GM12878 (cell line): ENCODE measurements around the gene MTIF2. TPM values are rescaled to one million over a fixed set of nuclear protein-coding genes. Genes with fewer than 3 reads are reported as not detected.

ENCODE experiments used
- BHLHE40 ChIP-seq, 2 experiments: fragments of 450-650 bp in 1 of 2; IDR thresholded peaks; 2 replicates each; pipeline ENCODE4 v1.6.1; 2011 to 2017; ENCODE audit warnings: low read depth in 2 of 2, borderline replicate concordance in 1 of 2, improper control_type of control experiment in 1 of 2, low read length in 1 of 2, mild to moderate bottlenecking in 1 of 2
- CEBPB ChIP-seq, 2 experiments: fragments of 150-350 bp in 1 of 2; IDR thresholded peaks; 2 replicates each; pipeline ENCODE4 v1.6.1; 2012 to 2014; ENCODE audit warnings: low read depth in 2 of 2, low read length in 2 of 2, borderline replicate concordance in 1 of 2, inconsistent platforms in 1 of 2
- ESRRA ChIP-seq: IDR thresholded peaks from 2 replicates; pipeline ENCODE4 v1.6.1; 2012; ENCODE audit warnings: mild to moderate bottlenecking, low read length, improper control_type of control experiment
- EZH2 ChIP-seq: IDR thresholded peaks from 2 replicates; pipeline ENCODE4 v1.6.1; 2012; ENCODE audit warnings: low read depth, mild to moderate bottlenecking, control low read depth, inconsistent platforms, low read length, borderline replicate concordance; ENCODE audit not compliant: control insufficient read depth
- FOXM1 ChIP-seq: IDR thresholded peaks from 2 replicates; pipeline ENCODE4 v1.6.1; 2012; ENCODE audit warnings: low read depth, mild to moderate bottlenecking, inconsistent platforms, low read length, moderate library complexity
- HDAC2 ChIP-seq: fragments of 200-600 bp; sonication (generic); IDR thresholded peaks from 2 replicates; pipeline ENCODE4 v1.6.1; 2017
- IRF4 ChIP-seq: IDR thresholded peaks from 2 replicates; pipeline ENCODE4 v1.6.1; 2011; ENCODE audit warnings: low read depth, low read length
- MEF2B ChIP-seq: fragments of 450-650 bp; IDR thresholded peaks from 2 replicates; pipeline ENCODE4 v1.6.1; 2018; ENCODE audit warnings: mild to moderate bottlenecking, moderate library complexity; ENCODE audit not compliant: partially characterized antibody, poor library complexity, severe bottlenecking
- NFIC ChIP-seq: IDR thresholded peaks from 2 replicates; pipeline ENCODE4 v1.6.1; 2012; ENCODE audit warnings: low read depth, mild to moderate bottlenecking, inconsistent platforms, low read length, moderate library complexity
- NRF1 ChIP-seq: conservative IDR thresholded peaks from 2 replicates; pipeline ENCODE4 v1.6.1; 2011; ENCODE audit warnings: mild to moderate bottlenecking, low read depth, low read length, improper control_type of control experiment
- SREBF1 ChIP-seq: IDR thresholded peaks from 2 replicates; pipeline ENCODE4 v1.6.1; 2012; ENCODE audit warnings: mild to moderate bottlenecking, low read length
- SREBF2 ChIP-seq: IDR thresholded peaks from 2 replicates; pipeline ENCODE4 v1.6.1; 2012; ENCODE audit warnings: mild to moderate bottlenecking, low read length
- SUZ12 ChIP-seq: fragments of 200-600 bp; sonication (generic); IDR thresholded peaks from one replicate; pipeline ENCODE4 v1.6.1; 2018; ENCODE audit warnings: antibody characterized with exemption, mild to moderate bottlenecking; ENCODE audit not compliant: unreplicated experiment
- polyA plus RNA-seq, 11 experiments: library from polyadenylated mRNA; depleted of rRNA in 4 of 11; unstranded in 6 of 11; stranded (reverse) in 5 of 11; fragments of >200 nt; fragmentation: Nextera tagmentation in 4 of 11; fragmentation: Illumina TruSeq in 1 of 11; extraction: Ambion mirVana in 4 of 11; extraction: Trizol in 1 of 11; gene quantifications; 1 replicate in 1 of 11; 2 replicates in 10 of 11; pipeline versions ENCODE4 v1.2.1 to v1.2.3, GENCODE V29; 2011 to 2016; ENCODE audit warnings: inconsistent platforms in 2 of 11, missing spikeins in 2 of 11, low read depth in 1 of 11
- total RNA-seq, 4 experiments: library from RNA; depleted of rRNA in 3 of 4; stranded (reverse); fragments of >200 nt in 3 of 4; fragmentation: Illumina TruSeq in 1 of 4; extraction: Trizol in 1 of 4; gene quantifications; 2 replicates each; pipeline versions ENCODE4 v1.2.1 to v1.2.3, GENCODE V29; 2013 to 2021
- TF ChIP-seq, protein P1 (sequence below): IDR thresholded peaks from 2 replicates; pipeline ENCODE4 v1.6.1; 2012; ENCODE audit warnings: low read depth, low read length, improper control_type of control experiment
- TF ChIP-seq, protein P2 (sequence below): fragments of 450-650 bp; conservative IDR thresholded peaks from 2 replicates; pipeline ENCODE4 v1.6.1; 2017; ENCODE audit warnings: mild to moderate bottlenecking, moderate library complexity
- TF ChIP-seq, protein P3 (sequence below): fragments of 450-650 bp; IDR thresholded peaks from 2 replicates; pipeline ENCODE4 v1.6.1; 2017; ENCODE audit warnings: mild to moderate bottlenecking, low read depth, inconsistent platforms; ENCODE audit not compliant: poor library complexity, severe bottlenecking
- TF ChIP-seq, protein P4 (sequence below): fragments of 450-650 bp; formaldehyde crosslinking; IDR thresholded peaks from 2 replicates; pipeline ENCODE4 v1.4.0; 2020; ENCODE audit warnings: mild to moderate bottlenecking, moderate library complexity
- TF ChIP-seq, protein P5 (sequence below): IDR thresholded peaks from 2 replicates; pipeline ENCODE4 v1.6.1; 2011; ENCODE audit warnings: borderline replicate concordance, low read depth, mild to moderate bottlenecking, moderate library complexity, mixed read lengths, low read length; ENCODE audit not compliant: insufficient read depth; ENCODE audit errors: extremely low read length

Gene MTIF2
- total and polyA plus RNA-seq, 10 of the 15 experiments (the other 5 are each of a cell fraction or from before 2014, with no cell fraction given) = 26.4 to 63.7 (median 40.0) TPM

DNA sequence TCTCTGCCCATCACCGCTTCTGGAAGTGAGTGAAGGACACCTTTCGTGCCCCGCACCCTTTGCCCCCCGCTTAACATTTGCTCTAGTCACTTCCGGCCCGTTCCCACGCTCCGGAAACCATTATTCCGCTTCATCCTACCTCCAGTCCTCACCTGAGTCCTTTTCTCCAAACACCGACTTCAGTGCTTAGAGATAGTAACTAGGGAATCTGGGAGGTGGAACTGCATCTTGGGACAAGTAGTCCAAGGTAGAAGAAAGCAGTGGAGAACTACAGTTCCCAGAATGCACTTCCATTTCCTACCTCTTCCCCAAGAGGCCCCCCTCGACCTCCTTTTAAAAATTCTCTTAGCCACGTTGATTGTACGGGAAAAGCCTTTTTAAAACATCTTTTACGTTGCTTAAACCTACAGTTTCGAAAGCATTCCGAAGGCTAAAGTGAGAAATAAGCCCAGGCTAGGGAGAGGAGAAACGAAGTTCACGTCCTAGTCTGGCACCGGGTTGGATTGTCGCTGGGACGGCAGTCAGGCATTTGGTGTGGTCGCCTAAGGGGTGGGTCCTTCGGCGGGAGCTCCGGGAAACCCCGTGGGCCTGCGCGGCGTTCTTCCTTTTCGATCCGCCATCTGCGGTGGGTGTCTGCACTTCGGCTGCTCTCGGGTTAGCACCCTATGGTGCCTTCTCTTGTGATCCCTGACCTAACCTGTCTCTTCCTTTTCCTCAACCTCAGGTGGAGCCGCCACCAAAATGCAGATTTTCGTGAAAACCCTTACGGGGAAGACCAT, 36.8 kb downstream of the MTIF2 start, which contains the start of the genes CLHC1 and RPS27A (continued):
- TF ChIP-seq SREBF2 (0 out of 2 replicates have a peak, but pooled peaks have one; percentile 22), SREBF1 (peak; percentile 61; the same call in 1 of the 2 replicates), SUZ12 (no peak), IRF4 (no peak), EZH2 (no peak), CEBPB (IDR thresholded peaks at IDR 0.05; ENCODE audit: borderline replicate concordance in 1 of 2, low read depth in 2 of 2, low read length in 2 of 2) (no peak), BHLHE40 (IDR thresholded peaks at IDR 0.05; ENCODE audit: borderline replicate concordance in 1 of 2, low read depth in 2 of 2, low read length in 1 of 2) (no peak; a peak in 1 of 4 replicates), ESRRA (no peak), NRF1 (peak; percentile 45; the same call in 1 of the 2 replicates), HDAC2 (no peak), MEF2B (peak; percentile 29), NFIC (peak; percentile 52; the same call in 1 of the 2 replicates), FOXM1 (peak; percentile 65)
- TF ChIP-seq, protein P1, sequence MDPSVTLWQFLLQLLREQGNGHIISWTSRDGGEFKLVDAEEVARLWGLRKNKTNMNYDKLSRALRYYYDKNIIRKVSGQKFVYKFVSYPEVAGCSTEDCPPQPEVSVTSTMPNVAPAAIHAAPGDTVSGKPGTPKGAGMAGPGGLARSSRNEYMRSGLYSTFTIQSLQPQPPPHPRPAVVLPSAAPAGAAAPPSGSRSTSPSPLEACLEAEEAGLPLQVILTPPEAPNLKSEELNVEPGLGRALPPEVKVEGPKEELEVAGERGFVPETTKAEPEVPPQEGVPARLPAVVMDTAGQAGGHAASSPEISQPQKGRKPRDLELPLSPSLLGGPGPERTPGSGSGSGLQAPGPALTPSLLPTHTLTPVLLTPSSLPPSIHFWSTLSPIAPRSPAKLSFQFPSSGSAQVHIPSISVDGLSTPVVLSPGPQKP = 0 out of 2 replicates have a peak, but pooled peaks have one; percentile 48
- TF ChIP-seq, protein P2, sequence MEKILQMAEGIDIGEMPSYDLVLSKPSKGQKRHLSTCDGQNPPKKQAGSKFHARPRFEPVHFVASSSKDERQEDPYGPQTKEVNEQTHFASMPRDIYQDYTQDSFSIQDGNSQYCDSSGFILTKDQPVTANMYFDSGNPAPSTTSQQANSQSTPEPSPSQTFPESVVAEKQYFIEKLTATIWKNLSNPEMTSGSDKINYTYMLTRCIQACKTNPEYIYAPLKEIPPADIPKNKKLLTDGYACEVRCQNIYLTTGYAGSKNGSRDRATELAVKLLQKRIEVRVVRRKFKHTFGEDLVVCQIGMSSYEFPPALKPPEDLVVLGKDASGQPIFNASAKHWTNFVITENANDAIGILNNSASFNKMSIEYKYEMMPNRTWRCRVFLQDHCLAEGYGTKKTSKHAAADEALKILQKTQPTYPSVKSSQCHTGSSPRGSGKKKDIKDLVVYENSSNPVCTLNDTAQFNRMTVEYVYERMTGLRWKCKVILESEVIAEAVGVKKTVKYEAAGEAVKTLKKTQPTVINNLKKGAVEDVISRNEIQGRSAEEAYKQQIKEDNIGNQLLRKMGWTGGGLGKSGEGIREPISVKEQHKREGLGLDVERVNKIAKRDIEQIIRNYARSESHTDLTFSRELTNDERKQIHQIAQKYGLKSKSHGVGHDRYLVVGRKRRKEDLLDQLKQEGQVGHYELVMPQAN = 0 out of 2 replicates have a peak, but pooled peaks have one; percentile 74
- TF ChIP-seq, protein P3, sequence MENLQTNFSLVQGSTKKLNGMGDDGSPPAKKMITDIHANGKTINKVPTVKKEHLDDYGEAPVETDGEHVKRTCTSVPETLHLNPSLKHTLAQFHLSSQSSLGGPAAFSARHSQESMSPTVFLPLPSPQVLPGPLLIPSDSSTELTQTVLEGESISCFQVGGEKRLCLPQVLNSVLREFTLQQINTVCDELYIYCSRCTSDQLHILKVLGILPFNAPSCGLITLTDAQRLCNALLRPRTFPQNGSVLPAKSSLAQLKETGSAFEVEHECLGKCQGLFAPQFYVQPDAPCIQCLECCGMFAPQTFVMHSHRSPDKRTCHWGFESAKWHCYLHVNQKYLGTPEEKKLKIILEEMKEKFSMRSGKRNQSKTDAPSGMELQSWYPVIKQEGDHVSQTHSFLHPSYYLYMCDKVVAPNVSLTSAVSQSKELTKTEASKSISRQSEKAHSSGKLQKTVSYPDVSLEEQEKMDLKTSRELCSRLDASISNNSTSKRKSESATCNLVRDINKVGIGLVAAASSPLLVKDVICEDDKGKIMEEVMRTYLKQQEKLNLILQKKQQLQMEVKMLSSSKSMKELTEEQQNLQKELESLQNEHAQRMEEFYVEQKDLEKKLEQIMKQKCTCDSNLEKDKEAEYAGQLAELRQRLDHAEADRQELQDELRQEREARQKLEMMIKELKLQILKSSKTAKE = peak; percentile 79
- TF ChIP-seq, protein P4, sequence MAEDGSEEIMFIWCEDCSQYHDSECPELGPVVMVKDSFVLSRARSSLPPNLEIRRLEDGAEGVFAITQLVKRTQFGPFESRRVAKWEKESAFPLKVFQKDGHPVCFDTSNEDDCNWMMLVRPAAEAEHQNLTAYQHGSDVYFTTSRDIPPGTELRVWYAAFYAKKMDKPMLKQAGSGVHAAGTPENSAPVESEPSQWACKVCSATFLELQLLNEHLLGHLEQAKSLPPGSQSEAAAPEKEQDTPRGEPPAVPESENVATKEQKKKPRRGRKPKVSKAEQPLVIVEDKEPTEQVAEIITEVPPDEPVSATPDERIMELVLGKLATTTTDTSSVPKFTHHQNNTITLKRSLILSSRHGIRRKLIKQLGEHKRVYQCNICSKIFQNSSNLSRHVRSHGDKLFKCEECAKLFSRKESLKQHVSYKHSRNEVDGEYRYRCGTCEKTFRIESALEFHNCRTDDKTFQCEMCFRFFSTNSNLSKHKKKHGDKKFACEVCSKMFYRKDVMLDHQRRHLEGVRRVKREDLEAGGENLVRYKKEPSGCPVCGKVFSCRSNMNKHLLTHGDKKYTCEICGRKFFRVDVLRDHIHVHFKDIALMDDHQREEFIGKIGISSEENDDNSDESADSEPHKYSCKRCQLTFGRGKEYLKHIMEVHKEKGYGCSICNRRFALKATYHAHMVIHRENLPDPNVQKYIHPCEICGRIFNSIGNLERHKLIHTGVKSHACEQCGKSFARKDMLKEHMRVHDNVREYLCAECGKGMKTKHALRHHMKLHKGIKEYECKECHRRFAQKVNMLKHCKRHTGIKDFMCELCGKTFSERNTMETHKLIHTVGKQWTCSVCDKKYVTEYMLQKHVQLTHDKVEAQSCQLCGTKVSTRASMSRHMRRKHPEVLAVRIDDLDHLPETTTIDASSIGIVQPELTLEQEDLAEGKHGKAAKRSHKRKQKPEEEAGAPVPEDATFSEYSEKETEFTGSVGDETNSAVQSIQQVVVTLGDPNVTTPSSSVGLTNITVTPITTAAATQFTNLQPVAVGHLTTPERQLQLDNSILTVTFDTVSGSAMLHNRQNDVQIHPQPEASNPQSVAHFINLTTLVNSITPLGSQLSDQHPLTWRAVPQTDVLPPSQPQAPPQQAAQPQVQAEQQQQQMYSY = no peak
- TF ChIP-seq, protein P5, sequence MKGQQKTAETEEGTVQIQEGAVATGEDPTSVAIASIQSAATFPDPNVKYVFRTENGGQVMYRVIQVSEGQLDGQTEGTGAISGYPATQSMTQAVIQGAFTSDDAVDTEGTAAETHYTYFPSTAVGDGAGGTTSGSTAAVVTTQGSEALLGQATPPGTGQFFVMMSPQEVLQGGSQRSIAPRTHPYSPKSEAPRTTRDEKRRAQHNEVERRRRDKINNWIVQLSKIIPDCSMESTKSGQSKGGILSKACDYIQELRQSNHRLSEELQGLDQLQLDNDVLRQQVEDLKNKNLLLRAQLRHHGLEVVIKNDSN = no peak
